ENCODE data around the gene TMEM259.

The TMEM259 gene

GRCh38 chr19:1055886-1056620 is 35.1 kb upstream of the TMEM259 start:
- no peak for DNase-seq (ENCODE audit: low spot score)

GRCh38 chr19:1055028-1055425 is 34.1 kb upstream of the TMEM259 start:
- DNase-seq (ENCODE audit: low spot score): no peak

GRCh38 chr19:1054102-1055027 is 33.4 kb upstream of the TMEM259 start:
- DNase-seq (ENCODE audit: low spot score): no peak

DNA sequence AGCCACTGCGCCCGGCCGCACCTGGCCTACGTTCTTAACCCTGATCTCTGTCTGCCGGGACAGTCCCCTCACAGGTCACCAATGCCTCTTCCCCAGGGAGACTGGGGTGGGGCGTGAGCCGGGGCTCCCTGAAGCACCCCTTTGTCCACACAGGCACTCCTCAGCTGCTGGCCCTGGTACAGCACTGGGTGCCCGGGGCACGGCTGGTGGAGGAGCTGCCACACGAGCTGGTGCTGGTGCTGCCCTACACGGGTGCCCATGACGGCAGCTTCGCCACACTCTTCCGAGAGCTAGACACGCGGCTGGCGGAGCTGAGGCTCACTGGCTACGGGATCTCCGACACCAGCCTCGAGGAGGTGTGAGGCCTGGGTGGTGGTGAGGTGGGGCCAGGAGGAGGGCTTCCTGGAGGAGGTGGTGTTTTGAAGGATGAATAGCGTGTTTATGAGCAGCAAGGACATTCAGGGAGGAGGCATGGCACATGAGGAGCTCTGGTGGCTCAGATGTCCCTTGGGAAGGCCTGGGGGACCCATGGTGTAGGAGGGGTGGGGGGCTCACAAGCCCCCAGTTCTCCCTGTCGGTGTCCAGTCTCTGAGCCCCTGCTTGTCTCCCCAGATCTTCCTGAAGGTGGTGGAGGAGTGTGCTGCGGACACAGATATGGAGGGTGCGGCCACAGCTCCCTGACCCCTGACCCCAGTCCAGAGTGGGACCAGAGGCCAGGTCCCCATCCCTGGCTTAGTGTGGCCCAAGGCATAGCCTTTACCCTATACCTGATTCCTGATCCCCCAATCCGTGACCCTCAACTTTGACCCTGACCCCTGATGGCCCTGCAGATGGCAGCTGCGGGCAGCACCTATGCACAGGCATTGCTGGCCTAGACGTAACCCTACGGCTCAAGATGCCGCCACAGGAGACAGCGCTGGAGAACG is 32.5 kb upstream of the TMEM259 start:
- DNase-seq (ENCODE audit: low spot score): no peak

- DNase-seq (ENCODE audit: low spot score): no peak
These were observed 31.5 kb upstream of the TMEM259 start for GRCh38 chr19:1052349-1052975.

GRCh38 chr19:1051791-1052190 is 30.9 kb upstream of the TMEM259 start:
- no peak for DNase-seq (ENCODE audit: low spot score)

DNA sequence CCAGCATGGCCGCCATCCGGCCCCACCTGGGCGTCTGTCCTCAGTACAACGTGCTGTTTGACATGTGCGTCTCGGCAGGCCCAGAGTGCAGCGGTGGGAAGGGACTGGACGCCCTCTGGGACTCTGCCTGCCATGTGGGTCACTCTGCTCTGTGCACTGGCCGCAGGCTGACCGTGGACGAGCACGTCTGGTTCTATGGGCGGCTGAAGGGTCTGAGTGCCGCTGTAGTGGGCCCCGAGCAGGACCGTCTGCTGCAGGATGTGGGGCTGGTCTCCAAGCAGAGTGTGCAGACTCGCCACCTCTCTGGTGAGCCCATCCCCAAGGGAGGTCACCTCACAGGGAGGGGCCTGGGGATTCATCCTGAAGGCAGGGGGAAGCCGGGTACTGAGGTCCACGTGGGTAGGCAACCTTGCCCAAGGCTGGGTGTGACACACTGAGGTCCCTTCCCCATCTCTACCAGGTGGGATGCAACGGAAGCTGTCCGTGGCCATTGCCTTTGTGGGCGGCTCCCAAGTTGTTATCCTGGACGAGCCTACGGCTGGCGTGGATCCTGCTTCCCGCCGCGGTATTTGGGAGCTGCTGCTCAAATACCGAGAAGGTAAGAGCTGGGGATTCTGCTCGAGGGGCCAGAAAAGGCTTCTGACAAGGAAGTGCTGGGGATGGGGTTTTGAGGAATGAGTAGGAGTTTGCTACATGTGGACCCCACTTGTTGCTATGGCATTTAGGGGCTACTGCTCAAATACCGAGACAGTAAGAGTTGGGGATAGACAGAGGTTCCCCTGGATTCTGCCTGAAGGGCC is 30.3 kb upstream of the TMEM259 start:
- DNase-seq (ENCODE audit: low spot score): no peak

GRCh38 chr19:1049800-1050199 is 28.9 kb upstream of the TMEM259 start:
- no peak for DNase-seq (ENCODE audit: low spot score)

DNA sequence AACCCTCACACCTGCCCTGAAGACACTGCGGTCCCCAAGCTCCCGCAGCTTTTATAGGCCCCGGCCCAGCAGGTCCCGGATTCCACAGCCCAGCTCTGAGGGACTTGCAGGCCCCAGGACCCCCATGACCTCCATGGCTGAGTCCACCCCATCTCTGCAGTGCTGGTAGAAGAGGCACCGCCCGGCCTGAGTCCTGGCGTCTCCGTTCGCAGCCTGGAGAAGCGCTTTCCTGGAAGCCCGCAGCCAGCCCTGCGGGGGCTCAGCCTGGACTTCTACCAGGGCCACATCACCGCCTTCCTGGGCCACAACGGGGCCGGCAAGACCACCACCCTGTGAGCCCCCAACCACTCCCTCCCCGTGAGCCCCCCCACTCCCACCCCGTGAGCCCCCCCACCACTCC is 28.2 kb upstream of the TMEM259 start:
- DNase-seq (ENCODE audit: low spot score): no peak

- no peak for DNase-seq (ENCODE audit: low spot score)
These were observed 26.8 kb upstream of the TMEM259 start for GRCh38 chr19:1047696-1048147.

DNA sequence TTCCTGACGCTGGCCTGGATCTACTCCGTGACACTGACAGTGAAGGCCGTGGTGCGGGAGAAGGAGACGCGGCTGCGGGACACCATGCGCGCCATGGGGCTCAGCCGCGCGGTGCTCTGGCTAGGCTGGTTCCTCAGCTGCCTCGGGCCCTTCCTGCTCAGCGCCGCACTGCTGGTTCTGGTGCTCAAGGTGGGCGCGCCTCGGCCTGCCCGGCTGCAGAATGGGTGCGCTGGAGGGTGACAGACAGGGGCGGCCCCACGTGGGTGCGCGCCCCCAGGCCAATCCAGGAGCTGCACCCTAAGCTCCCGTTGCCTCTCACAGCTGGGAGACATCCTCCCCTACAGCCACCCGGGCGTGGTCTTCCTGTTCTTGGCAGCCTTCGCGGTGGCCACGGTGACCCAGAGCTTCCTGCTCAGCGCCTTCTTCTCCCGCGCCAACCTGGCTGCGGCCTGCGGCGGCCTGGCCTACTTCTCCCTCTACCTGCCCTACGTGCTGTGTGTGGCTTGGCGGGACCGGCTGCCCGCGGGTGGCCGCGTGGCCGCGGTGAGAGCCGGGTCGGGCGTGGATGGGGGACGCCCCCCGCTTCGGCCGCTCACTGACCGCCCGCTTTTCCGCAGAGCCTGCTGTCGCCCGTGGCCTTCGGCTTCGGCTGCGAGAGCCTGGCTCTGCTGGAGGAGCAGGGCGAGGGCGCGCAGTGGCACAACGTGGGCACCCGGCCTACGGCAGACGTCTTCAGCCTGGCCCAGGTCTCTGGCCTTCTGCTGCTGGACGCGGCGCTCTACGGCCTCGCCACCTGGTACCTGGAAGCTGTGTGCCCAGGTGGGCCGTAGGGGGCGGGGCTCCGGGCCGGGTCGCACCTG is 26.1 kb upstream of the TMEM259 start:
- DNase-seq (ENCODE audit: low spot score): no peak

GRCh38 chr19:1046117-1046626 is 25.2 kb upstream of the TMEM259 start:
- DNase-seq (ENCODE audit: low spot score): no peak

DNA sequence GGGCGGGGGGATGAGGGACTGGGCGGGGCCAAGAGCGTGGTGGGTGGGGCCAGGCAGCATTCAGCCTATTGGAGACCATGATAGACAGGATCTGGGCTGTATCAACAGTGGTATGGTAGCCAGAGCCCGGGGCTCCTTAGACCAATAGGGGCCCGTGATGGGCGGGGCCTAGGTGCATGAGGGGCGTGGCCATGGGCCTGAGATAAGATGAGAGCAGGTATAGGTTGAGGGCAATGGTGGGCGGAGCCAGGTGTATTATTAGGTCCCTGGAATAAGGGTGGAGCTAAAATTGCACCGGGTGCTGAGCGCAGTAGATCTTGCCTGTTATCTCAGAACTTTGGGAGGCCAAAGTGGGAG is 24.3 kb upstream of the TMEM259 start:
- DNase-seq (ENCODE audit: low spot score): peak; percentile 26

- no peak for DNase-seq (ENCODE audit: low spot score)
These were observed 22.0 kb upstream of the TMEM259 start for GRCh38 chr19:1042689-1043511.

GRCh38 chr19:1041835-1042685 is 21.1 kb upstream of the TMEM259 start:
- DNase-seq (ENCODE audit: low spot score): no peak

- no peak for DNase-seq (ENCODE audit: low spot score)
These were observed 20.4 kb upstream of the TMEM259 start for GRCh38 chr19:1041272-1041834.

DNA sequence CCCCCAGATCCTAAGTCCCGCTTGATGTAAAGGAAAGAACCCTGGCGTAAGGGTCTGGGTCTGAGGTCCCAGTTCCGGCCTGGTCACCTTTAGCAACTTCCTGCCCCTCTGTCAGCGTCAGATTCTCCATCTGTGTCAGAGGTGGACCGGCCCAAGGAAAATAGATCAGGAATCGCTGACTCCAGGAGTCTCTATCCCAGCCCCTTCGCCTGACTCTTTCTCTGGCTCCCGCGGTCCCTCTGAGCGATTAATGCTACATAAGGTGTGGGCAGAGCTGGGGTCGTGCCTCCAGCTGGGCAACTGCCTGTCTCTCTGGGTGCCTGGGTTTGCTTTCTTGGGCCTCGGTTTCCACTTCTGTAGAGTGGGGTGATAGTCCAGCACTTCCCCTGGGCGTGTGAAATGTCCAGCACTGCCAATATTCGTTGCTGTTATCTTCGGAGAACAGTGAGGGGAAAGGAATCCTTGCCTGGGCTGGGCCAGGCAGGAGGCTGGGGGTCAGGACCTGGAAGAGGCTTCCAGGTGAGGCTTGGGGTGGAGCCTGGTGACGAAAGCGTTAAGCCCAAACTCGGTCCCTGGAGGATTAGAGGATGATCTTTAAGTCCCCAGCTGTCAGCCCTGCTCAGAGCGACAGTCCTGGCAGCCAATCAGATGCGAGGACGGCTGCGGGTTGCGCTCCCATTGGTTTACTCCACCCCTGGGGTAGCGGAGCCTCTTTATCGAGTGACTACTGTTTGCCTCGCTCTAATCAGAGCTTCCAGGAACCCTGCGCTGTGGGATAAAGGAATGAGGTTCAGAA is 19.8 kb upstream of the TMEM259 start:
- peak; percentile 84 for DNase-seq (ENCODE audit: low spot score)
